Gastroesophageal sphincter (tissue), 3 donors: ENCODE data around the gene MARF1.

Source experiments
- POLR2A ChIP-seq, 2 donors: fragments of 450-650 bp; IDR thresholded peaks; one replicate each; pipeline ENCODE4 v1.6.1; 2017; ENCODE audit warnings: antibody characterized with exemption in 2 of 2, mild to moderate bottlenecking in 2 of 2, moderate library complexity in 1 of 2
- POLR2AphosphoS5 ChIP-seq: sonication (generic); formaldehyde crosslinking; IDR thresholded peaks from one replicate; pipeline ENCODE4 v1.6.1; 2017; ENCODE audit warnings: antibody characterized with exemption
- TF ChIP-seq, protein P1 (sequence below), 4 experiments: fragments of 200-600 bp in 2 of 4; fragments of 450-650 bp in 2 of 4; sonication (generic) in 1 of 4; IDR thresholded peaks; one replicate each; pipeline ENCODE4 v1.5.1; 2017 to 2019; ENCODE audit warnings: antibody characterized with exemption in 4 of 4, mild to moderate bottlenecking in 2 of 4, moderate library complexity in 2 of 4

- TF ChIP-seq, protein P1, sequence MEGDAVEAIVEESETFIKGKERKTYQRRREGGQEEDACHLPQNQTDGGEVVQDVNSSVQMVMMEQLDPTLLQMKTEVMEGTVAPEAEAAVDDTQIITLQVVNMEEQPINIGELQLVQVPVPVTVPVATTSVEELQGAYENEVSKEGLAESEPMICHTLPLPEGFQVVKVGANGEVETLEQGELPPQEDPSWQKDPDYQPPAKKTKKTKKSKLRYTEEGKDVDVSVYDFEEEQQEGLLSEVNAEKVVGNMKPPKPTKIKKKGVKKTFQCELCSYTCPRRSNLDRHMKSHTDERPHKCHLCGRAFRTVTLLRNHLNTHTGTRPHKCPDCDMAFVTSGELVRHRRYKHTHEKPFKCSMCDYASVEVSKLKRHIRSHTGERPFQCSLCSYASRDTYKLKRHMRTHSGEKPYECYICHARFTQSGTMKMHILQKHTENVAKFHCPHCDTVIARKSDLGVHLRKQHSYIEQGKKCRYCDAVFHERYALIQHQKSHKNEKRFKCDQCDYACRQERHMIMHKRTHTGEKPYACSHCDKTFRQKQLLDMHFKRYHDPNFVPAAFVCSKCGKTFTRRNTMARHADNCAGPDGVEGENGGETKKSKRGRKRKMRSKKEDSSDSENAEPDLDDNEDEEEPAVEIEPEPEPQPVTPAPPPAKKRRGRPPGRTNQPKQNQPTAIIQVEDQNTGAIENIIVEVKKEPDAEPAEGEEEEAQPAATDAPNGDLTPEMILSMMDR (IDR thresholded peaks at IDR 0.05): no peak
- TF ChIP-seq POLR2AphosphoS5 (no peak), POLR2A (IDR thresholded peaks at IDR 0.05) (no peak)
These were observed 944 bp upstream of the MARF1 start for GRCh38 chr16:15643946-15644250.
